H9 (cell line): Measurements from ENCODE around the gene SLC10A2. TPM values are rescaled to one million over a fixed set of nuclear protein-coding genes. Genes with fewer than 3 reads are reported as not detected.

ENCODE experiments used
- DNase-seq: peaks from one replicate; pipeline ENCODE4 v3.0.0-alpha.2; 2017
- H2AFZ ChIP-seq: one replicate; pipeline ENCODE4 v1.6.1; 2013; ENCODE audit warnings: mild to moderate bottlenecking, low read length, control low read depth, moderate library complexity
- H2AK5ac ChIP-seq: 2 replicates; pipeline ENCODE4 v1.6.1; 2013; ENCODE audit warnings: low read length, control low read depth, mixed read lengths; ENCODE audit not compliant: insufficient read length
- H2BK120ac ChIP-seq: one replicate; pipeline ENCODE4 v1.6.1; 2013; ENCODE audit warnings: low read depth, mild to moderate bottlenecking, low read length, control low read depth, inconsistent platforms; ENCODE audit not compliant: poor library complexity, severe bottlenecking
- H2BK12ac ChIP-seq: 2 replicates; pipeline ENCODE4 v1.6.1; 2013; ENCODE audit warnings: low read length, control low read depth, mixed read lengths, low read depth; ENCODE audit not compliant: insufficient read length
- H2BK15ac ChIP-seq: 2 replicates; pipeline ENCODE4 v1.6.1; 2013; ENCODE audit warnings: low read depth, low read length, control low read depth
- H2BK20ac ChIP-seq: one replicate; pipeline ENCODE4 v1.6.1; 2013; ENCODE audit warnings: low read depth, mild to moderate bottlenecking, low read length, control low read depth, inconsistent platforms; ENCODE audit not compliant: poor library complexity, severe bottlenecking
- H2BK5ac ChIP-seq: 2 replicates; pipeline ENCODE4 v1.6.1; 2013; ENCODE audit warnings: low read length, control low read depth, mixed read lengths; ENCODE audit not compliant: insufficient read length
- H3K14ac ChIP-seq: 2 replicates; pipeline ENCODE4 v1.6.1; 2013; ENCODE audit warnings: low read length, control low read depth; ENCODE audit not compliant: insufficient read depth
- H3K18ac ChIP-seq: 2 replicates; pipeline ENCODE4 v1.6.1; 2013; ENCODE audit warnings: low read depth, mild to moderate bottlenecking, mixed read lengths, low read length, control low read depth; ENCODE audit not compliant: insufficient read length
- H3K23ac ChIP-seq: 2 replicates; pipeline ENCODE4 v1.6.1; 2013; ENCODE audit warnings: low read length, control low read depth, mixed read lengths, low read depth; ENCODE audit not compliant: insufficient read length
- H3K23me2 ChIP-seq: 2 replicates; pipeline ENCODE4 v1.6.1; 2013; ENCODE audit warnings: low read depth, mild to moderate bottlenecking, mixed read lengths, low read length, control low read depth; ENCODE audit not compliant: insufficient read length, poor library complexity, severe bottlenecking
- H3K27ac ChIP-seq: 2 replicates; pipeline ENCODE4 v1.5.1; 2013; ENCODE audit warnings: low read length, control low read depth, mixed read lengths, low read depth; ENCODE audit not compliant: insufficient read length
- H3K27me3 ChIP-seq: 2 replicates; pipeline ENCODE4 v1.6.1; 2013; ENCODE audit warnings: low read length, control low read depth, inconsistent platforms; ENCODE audit not compliant: insufficient read depth
- H3K4ac ChIP-seq: 2 replicates; pipeline ENCODE4 v1.6.1; 2013; ENCODE audit warnings: low read depth, mild to moderate bottlenecking, control low read depth, inconsistent platforms, low read length, moderate library complexity
- H3K4me1 ChIP-seq: 2 replicates; pipeline ENCODE4 v1.6.1; 2013; ENCODE audit warnings: low read length, control low read depth, inconsistent platforms; ENCODE audit not compliant: insufficient read depth
- H3K4me2 ChIP-seq: 2 replicates; pipeline ENCODE4 v1.6.1; 2013; ENCODE audit warnings: low read length, control low read depth, mixed read lengths; ENCODE audit not compliant: insufficient read length, insufficient read depth
- H3K56ac ChIP-seq: 2 replicates; pipeline ENCODE4 v1.6.1; 2013; ENCODE audit warnings: low read depth, mild to moderate bottlenecking, mixed read lengths, low read length, control low read depth; ENCODE audit not compliant: insufficient read length
- H3K79me1 ChIP-seq: 2 replicates; pipeline ENCODE4 v1.6.1; 2013; ENCODE audit warnings: low read depth, mild to moderate bottlenecking, moderate library complexity, low read length, control low read depth, inconsistent platforms; ENCODE audit not compliant: insufficient read depth, poor library complexity, severe bottlenecking
- H3K79me2 ChIP-seq: 2 replicates; pipeline ENCODE4 v1.6.1; 2013; ENCODE audit warnings: low read length, control low read depth, inconsistent platforms; ENCODE audit not compliant: insufficient read depth
- H3K9ac ChIP-seq: 2 replicates; pipeline ENCODE4 v1.6.1; 2013; ENCODE audit warnings: low read length, control low read depth, mixed read lengths; ENCODE audit not compliant: insufficient read length; ENCODE audit errors: extremely low read depth
- H3K9me3 ChIP-seq: one replicate; pipeline ENCODE4 v1.6.1; 2013; ENCODE audit warnings: low read depth, low read length, inconsistent platforms; ENCODE audit not compliant: control insufficient read depth
- H3T11ph ChIP-seq: one replicate; pipeline ENCODE4 v1.6.1; 2013; ENCODE audit warnings: mild to moderate bottlenecking, low read length, control low read depth, inconsistent platforms
- H4K20me1 ChIP-seq: one replicate; pipeline ENCODE4 v1.6.1; 2013; ENCODE audit not compliant: control insufficient read depth, insufficient read length, insufficient read depth
- H4K5ac ChIP-seq: 2 replicates; pipeline ENCODE4 v1.6.1; 2013; ENCODE audit warnings: low read depth, mild to moderate bottlenecking, mixed read lengths, low read length, control low read depth; ENCODE audit not compliant: insufficient read length
- H4K8ac ChIP-seq: replicated peaks from 2 replicates; pipeline ENCODE4 v1.6.1; 2013; ENCODE audit warnings: low read length, control low read depth, mixed read lengths, low read depth; ENCODE audit not compliant: insufficient read length
- H4K91ac ChIP-seq: 2 replicates; pipeline ENCODE4 v1.6.1; 2013; ENCODE audit warnings: low read depth, mild to moderate bottlenecking, moderate library complexity, mixed read lengths, low read length, control low read depth; ENCODE audit not compliant: insufficient read length
- H3K27ac Mint-ChIP-seq, 3 experiments: 2 replicates in 2 of 3; 3 replicates in 1 of 3; pipeline ENCODE4 v1.8.0; 2020 to 2021; ENCODE audit warnings: mixed read lengths in 3 of 3, mild to moderate bottlenecking in 1 of 3, moderate library complexity in 1 of 3
- H3K27me3 Mint-ChIP-seq: 2 replicates; pipeline ENCODE4 v1.8.0; 2021; ENCODE audit warnings: low read depth, mild to moderate bottlenecking, moderate library complexity, mixed read lengths
- H3K36me3 Mint-ChIP-seq, 3 experiments: 2 replicates in 2 of 3; 3 replicates in 1 of 3; pipeline ENCODE4 v1.8.0; 2020 to 2021; ENCODE audit warnings: low read depth in 3 of 3, mixed read lengths in 3 of 3; ENCODE audit not compliant: insufficient read depth in 1 of 3
- H3K4me1 Mint-ChIP-seq, 2 experiments: 2 replicates each; pipeline ENCODE4 v1.8.0; 2020; ENCODE audit warnings: mixed read lengths in 2 of 2
- H3K4me3 Mint-ChIP-seq, 2 experiments: 2 replicates in 1 of 2; 3 replicates in 1 of 2; pipeline ENCODE4 v1.8.0; 2020 to 2021; ENCODE audit warnings: mild to moderate bottlenecking in 2 of 2, mixed read lengths in 2 of 2, moderate library complexity in 1 of 2
- H3K9me3 Mint-ChIP-seq, 2 experiments: 2 replicates in 1 of 2; 3 replicates in 1 of 2; pipeline ENCODE4 v1.8.0; 2020; ENCODE audit warnings: mild to moderate bottlenecking in 2 of 2, mixed read lengths in 2 of 2, moderate library complexity in 1 of 2
- WGBS: extraction: QIAGEN DNeasy Blood & Tissue Kit; methylation state at CpG from one replicate; pipeline ENCODE4 v1.1.7; 2013; ENCODE audit warnings: missing lambda C conversion rate, low lambda C conversion rate, mixed read lengths; ENCODE audit not compliant: insufficient read length; ENCODE audit errors: extremely low coverage; 5-methylcytosine and 5-hydroxymethylcytosine counted together
- total RNA-seq: library from RNA; stranded (reverse); gene quantifications from 2 replicates; pipeline ENCODE4 v1.2.1, GENCODE V29; 2021
- TF ChIP-seq, protein P1 (sequence below): fragments of 200-600 bp; sonication (generic); conservative IDR thresholded peaks from 3 replicates; pipeline ENCODE4 v1.8.0; 2021; ENCODE audit warnings: antibody characterized with exemption, mild to moderate bottlenecking

The SLC10A2 gene
- total RNA-seq, 1 experiment from 2014 or later: not detected

DNA sequence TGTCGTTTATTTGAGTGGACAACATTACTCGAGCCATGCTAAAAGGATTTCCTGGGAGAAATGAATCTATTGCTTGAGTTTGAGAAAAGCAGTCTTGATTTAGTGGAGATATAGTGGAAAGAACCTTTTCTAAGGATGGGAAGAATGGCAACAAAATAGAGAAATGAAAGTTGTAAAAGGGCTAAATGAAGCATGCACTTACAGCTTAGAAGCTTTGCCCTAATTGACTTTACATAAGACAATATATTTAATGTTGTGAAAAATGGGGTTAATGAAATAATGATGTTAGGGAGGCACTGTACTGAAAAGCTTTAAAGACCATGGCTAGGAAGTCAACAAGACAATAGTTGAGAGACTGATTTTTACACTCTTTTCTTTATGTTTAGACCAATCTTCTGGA is 35.4 kb downstream of the SLC10A2 start:
- no peak for DNase-seq
- H3K9ac ChIP-seq: no peak overlapping the region
- no peaks in the 10 kb centered on the region for H3K27me3 ChIP-seq
- no peaks in the 10 kb centered on the region for H3K9me3 ChIP-seq
- H3K27ac ChIP-seq: no peak overlapping the region
- no peak overlapping the region for H4K91ac ChIP-seq
- TF ChIP-seq, protein P1, sequence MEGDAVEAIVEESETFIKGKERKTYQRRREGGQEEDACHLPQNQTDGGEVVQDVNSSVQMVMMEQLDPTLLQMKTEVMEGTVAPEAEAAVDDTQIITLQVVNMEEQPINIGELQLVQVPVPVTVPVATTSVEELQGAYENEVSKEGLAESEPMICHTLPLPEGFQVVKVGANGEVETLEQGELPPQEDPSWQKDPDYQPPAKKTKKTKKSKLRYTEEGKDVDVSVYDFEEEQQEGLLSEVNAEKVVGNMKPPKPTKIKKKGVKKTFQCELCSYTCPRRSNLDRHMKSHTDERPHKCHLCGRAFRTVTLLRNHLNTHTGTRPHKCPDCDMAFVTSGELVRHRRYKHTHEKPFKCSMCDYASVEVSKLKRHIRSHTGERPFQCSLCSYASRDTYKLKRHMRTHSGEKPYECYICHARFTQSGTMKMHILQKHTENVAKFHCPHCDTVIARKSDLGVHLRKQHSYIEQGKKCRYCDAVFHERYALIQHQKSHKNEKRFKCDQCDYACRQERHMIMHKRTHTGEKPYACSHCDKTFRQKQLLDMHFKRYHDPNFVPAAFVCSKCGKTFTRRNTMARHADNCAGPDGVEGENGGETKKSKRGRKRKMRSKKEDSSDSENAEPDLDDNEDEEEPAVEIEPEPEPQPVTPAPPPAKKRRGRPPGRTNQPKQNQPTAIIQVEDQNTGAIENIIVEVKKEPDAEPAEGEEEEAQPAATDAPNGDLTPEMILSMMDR: no peak
- H4K8ac ChIP-seq: no peak overlapping the region
- H4K5ac ChIP-seq: no peak overlapping the region
- Mint-ChIP-seq H3K4me3 (no peak overlapping the region), H3K9me3 (peaks cover 2 to 10% of the 10 kb centered on the region in 2 experiments; a peak in 1 of 5 replicates), H3K36me3 (0 out of 7 replicates have a peak, but pooled peaks cover 0 to 1% (median 0%) of the 10 kb centered on the region in 3 experiments), H3K4me1 (no peaks in the 10 kb centered on the region), H3K27me3 (no peaks in the 10 kb centered on the region), H3K27ac (no peak overlapping the region)
- H3T11ph ChIP-seq: no peak overlapping the region
- H2BK120ac ChIP-seq: no peak overlapping the region
- no peak overlapping the region for H2BK15ac ChIP-seq
- H2AK5ac ChIP-seq: no peak overlapping the region
- no peaks in the 10 kb centered on the region for H4K20me1 ChIP-seq
- H3K14ac ChIP-seq: no peak overlapping the region
- no peak overlapping the region for H3K4ac ChIP-seq
- no peak overlapping the region for H3K18ac ChIP-seq
- H2BK20ac ChIP-seq: no peak overlapping the region
- no peak overlapping the region for H3K4me2 ChIP-seq
- no peaks in the 10 kb centered on the region for H3K23me2 ChIP-seq
- no peaks in the 10 kb centered on the region for H3K4me1 ChIP-seq
- H2BK5ac ChIP-seq: no peak overlapping the region
- no CpG with 5 or more reads among the region's 2 CpGs for WGBS
- H3K56ac ChIP-seq: no peak overlapping the region
- H3K79me1 ChIP-seq: no peaks in the 10 kb centered on the region
- H2BK12ac ChIP-seq: no peak overlapping the region
- no peak overlapping the region for H2AFZ ChIP-seq
- H3K79me2 ChIP-seq: no peaks in the 10 kb centered on the region
- no peak overlapping the region for H3K23ac ChIP-seq
